HG03097 (cell line): ENCODE measurements around the gene TMEM44.

Experiments used
- ATAC-seq: cut with Tn5 transposase; IDR thresholded peaks from one replicate; pipeline ENCODE4 v1.9.1; 2021; ENCODE audit not compliant: unreplicated experiment, low FRiP score

TMEM44 gene

DNA sequence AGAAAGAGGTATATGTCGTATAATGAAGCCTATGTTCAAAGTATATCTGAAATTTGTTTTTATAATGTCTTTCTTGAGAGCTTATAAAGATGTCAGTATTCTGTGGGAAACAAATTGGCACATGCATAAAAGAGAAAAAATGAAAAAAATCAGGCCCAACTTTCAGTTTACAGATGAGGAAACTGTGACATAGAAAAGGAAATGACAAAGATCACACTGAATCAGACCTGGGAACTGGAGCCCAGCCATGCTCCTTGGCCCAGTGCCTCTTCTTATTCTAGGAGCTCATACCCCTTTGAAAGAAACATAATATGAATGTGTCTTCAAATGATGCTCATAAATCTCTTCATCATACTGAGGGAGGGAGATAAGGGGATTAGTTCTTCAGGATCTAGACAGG, 48.4 kb downstream of the TMEM44 start:
- ATAC-seq = no peak

DNA sequence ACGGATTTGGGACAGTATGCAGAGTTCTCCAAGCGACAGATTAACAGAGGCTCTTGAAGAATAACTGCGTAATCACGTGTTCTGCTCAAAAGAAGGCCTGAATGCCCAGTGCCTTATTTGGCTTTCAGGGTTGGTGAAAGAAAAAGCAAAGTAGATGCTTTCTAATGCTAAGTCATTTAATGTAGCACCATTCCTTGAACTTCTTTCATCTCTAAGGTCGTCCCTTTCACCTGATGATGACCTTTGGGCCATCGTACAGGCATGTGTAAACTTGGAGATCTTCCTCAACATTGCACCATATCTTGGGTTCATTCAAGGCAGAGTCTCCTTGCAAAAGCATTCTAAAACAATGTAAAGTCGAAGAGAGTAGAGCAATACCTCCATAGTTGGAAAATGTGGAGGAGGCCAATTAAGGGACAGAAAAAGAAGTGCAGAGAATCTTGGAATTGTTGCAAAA, 48.9 kb downstream of the TMEM44 start:
- ATAC-seq = no peak

DNA sequence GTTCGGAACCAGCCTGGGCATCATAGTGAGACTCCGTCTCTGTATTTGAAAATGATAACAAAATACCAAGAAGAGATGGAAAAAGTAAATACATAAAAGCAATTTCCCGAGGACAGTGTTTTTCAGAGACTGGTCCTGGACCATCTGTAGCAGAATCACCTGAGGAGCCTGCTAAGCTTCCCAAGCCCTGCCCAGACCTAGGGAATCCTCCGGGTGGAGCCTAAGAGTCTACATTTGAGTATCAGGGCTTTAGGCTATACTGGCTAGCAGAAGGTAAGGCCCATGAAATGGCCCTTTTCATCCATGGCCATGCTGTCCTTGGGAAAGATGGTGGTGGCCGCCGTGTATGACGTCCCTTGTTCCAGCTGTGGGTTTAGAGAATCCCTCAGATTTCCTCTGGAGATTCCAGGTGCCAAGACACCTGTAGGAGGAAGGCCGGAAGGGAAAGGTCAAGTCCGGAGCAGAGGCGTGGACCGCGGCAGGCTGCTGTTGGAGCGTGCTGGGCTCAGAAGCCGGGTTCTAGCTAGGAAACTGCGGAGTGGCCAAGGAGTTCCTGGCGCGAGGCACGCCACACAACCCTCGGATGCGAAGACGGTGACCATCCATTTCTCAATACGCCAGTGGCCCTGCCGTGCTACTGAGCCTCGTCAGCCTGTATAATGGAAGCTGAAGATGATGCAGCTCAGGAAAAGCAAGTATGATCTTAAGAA, 50.9 kb downstream of the TMEM44 start:
- ATAC-seq = no peak

DNA sequence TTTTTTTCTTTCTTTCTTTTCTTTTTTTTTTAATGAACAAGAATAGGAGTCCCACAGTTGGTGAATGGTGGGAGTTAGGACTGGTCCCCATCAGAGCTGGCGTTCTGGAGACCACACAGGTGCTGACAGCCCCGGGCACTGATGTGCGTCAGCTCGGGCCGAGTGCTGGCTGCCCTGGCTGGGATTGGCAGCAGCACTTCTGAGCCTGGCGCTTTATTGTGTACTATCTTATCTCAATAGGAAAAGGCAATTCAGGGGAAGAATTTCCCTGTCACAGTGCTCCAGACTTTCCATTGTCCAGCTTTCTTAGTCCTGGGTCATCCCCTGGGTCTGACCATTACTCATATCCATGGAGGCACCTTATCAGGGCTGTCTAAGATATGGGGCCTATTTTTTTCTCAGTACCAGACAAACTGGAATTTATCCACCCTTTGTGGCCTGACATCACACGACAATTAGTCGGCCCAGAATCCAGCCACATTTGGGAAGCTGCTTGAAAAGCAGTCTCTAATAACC, 54.1 kb downstream of the TMEM44 start:
- ATAC-seq = no peak

DNA sequence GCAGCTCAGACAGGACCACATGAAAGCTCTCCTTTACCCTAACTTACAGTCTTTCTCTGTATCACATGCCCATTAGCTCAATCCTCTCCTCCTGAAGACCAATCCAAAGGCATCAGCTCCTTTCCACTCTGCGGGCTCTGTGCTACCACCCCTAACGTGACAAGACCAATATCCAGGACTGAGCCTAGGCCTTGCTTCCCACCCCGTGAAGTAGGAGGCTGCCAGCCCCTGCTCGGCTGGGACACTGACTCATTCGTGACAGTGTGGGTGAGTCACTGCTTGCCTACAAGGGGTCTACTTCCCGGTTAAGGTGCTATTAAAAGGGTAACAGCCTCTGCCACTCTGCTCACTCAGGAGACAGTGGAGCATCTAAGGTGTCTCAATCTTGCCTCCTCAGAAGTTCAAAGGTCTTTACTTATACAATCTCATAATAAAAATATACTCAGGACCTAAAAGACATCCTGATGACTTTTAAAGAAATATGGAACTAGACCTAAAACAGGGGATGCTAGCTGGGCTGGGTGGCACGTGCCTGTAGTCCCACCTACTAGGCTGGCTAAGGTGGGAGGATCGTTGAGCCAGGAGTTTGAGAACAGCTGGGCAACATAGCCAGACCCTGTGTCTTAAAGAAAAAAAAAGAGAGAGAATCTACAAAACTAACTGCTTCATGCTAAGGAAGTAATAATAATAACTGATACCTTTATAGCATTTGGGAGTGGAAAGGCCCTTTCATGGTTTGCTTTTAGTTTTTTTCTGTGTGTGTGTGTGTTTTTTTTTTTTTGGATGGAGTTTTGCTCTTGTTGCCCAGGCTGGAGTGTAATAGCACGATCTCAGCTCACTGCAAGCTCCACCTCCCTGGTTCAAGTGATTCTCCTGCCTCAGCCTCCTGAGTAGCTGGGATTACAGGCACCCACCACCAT, 55.0 kb downstream of the TMEM44 start:
- ATAC-seq = no peak

DNA sequence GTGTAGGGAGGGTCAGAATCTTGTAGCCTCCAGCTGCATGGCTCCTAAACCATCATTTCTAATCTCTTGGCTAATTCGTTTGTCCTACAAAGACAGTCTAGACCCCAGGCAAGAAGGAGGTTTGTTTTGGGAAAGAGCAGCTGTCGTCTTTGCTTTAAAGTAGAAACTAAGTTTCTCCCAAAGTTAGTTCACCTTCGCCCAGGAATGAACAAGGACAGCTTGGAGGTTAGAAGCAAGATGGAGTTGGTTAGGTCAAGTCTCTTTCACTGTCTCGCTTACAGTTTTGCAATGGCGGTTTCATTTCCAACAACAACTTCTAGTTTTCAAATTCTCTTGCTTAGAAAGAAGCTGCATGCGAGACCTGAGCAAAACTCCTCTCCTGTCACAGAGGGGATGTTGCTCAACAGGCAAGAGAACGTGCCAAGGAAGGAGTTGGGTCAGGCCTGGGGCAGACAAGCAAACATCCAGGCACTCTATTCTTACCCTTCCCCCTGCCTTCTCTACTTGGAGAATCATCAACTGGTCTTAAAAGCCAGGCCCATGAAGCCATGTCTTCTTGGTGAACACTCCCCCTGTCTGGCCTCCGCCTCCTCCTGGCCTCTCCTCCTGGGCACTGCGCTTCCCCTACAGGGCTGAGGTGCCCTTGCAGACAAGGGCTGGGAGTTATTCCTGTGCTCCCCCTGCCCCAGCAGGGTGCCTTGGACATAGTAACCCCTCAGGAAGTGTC, 57.6 kb downstream of the TMEM44 start:
- ATAC-seq = no peak

DNA sequence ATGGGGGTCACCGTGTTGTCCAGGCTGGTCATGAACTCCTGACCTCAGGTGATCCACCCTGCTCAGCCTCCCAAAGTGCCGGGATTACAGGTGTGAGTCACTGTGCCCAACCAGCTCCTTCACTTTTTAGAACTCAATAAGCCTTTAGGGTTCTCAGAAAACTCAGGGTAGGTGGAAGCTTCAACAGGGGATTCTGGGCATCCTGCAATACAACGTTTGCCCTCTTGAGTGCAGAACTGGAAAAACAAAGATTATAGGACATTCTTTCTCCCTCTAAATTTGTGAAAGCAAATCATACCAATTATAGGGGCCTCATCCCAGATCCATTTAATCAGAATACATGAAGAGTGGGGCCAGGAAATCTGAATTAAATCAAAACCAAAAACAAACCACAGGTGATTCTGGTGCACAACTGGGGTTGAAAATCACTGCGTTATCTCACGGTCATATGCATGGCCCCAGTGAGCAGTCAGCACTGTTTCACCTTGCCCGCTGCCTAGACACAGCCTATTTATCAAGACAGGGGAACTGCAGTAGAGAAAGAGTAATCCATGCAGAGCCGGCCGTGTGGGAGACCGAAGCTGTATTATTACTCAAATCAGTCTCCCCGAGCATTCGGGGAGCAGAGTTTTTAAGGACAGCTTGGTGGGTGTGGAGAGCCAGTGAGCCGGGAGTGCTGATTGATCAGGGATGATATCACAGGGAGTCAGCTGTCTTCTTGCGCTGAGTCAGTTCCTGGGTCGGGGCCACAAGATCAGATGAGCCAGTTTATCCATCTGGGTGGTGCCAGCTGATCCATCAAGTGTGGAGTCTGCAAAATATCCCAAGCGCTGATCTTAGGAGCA, 58.4 kb downstream of the TMEM44 start:
- ATAC-seq = no peak

DNA sequence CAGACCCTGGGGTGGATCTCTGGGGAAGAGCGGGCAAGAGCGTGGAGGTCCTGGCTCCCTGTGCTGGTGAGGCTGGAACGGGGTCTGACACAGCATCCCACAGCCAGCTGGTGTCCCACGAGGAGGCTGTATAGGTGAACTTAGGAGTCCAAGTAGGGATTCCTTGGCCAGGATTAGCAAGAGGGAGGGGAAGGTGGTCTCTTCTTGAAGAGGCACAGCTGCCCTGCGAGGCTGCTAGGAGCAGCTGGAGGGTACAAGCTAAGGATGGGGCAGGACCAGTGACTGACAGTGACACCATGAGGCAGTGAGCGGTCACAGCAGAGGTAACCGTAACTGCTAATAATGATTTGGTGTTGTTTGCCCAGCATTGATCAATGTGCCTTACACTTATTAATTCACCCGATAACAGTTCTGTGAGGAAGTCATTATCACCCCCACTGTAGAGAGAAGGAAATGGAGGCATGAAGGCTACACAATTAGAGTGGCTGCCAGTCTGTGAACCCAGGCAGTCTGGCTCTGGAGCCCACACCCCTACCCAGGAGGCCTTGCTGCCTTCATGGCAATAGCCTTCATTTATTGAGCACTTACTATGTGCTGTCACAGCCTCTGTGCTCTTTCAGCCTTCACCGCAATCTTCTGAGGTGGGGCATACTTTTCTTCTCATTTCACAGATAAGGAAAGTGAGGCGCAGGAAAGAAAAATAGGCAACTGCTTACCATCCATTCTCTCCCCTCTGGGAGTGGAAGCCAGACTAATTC, 59.4 kb downstream of the TMEM44 start:
- no peak for ATAC-seq

DNA sequence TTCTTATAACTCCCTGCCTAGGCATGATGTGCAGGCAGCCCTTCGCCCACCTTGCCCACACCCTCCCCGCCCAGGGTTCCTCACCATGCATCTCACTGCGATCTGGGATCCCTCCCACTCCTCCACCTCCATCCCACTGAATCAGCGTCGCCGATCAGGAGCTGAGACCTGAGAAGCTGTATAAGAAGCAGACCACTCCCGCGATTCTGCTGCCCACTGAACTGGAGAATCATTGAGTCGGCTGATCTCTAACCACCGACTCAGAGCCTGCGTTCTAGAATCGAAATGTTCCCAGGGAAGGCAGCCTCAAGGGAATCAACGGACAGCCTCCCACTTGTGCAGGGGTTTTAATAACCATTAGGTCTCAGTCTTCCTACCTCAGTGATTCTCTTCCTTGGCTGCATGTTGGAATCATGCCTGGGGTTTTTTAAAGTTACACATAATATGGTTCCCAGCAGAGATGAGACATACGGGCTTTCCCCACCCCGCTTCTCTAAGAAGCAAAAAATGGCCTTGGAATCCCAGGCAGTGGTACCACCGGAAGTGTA, 60.2 kb downstream of the TMEM44 start:
- no peak for ATAC-seq

DNA sequence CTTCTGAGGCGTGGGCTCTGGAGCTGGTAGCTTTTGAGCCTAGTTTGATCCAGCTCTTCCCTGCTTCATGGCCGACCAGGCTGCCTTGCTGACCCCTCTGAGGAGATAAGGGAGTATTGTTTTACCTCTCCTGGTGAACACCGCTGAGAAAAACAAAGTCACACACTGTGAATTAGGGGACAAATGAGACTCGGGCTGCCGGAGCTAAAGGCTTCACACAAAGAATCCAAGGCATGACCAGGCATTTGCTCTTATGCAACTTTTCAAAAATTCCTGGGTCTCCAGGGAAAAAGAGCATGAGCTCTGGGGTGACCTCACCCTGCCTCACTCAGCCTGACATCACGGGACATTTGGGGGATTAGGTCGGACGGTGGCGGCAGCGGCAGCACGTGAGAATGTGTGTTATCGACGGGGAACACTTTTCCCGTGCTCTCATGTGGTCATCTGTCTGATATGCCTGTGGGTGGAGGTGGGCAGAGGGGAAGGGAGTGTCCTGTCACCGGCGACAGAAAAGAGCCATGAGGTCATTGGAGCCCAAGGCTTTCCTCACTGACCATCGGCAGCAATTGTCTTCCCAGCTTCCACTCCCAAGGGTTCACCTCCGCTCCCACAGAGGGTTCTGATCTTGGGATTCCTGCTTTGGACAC, 61.0 kb downstream of the TMEM44 start:
- no peak for ATAC-seq

DNA sequence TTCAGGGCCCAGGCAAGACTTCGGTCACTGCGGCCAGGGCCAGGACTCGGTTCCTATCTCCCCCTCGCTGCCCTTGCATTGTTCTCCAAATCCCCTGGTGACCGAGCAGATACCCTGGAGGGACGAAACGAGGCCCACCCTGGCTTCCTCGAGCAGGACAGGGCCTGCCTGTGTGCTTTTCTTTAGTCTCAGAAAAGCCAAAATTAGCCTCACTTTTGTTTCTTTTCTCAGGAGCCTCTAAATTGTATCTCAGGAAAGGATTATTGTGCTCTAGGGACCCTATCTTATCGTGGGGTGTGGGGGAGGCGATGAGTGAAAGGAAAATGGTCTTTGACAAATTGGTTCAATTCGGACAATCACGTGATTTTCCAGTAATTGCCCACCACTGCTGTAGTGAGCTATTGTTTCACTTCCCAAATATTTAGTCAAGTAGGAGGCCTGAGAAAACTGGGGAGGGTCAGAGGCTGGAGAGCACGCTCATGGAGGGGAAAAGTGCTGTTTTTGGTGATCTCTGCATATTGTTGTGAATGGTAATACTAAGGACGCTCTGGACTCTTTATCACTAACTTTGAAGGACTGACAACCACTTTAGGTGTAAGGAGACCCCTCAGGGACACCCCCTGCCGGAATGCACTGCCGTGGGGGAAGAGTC, 61.6 kb downstream of the TMEM44 start:
- no peak for ATAC-seq

DNA sequence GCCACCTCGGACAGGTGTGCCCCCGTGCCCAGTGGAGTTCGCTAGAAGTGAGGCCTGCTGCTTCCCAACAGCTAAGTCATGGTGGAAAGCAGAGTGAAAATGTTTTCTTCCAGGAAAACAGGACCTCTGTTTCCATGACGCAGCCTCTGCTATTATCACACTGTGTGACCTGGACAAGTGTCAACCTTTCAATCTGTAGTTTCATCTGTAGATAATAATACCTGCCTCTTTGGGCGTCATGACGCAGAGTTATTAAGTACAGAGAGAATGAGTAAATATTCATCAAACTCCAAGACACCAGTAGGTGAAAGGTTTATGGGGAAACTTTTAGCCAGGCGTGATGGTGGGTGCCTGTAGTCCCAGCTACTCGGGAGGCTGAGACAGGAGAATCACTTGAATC, 62.3 kb downstream of the TMEM44 start:
- no peak for ATAC-seq

DNA sequence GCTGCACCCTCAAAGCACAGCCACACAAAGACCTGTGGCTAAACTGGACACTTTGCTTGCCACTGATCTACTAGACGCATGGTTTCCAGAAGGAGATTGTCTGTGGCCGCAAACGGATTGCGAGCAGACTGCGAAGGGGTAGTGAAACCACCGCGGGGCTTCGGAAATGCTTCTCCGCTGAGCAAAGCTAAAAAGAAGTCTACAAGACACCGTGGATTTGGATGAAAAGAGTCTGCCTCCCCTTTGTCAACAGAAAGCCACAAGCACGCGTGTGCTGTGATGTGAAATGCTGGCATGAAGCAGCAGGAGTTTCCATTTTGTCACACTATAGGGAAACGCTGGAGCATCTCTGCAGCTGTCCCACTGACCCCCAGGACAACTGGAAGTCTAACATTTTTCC, 63.0 kb downstream of the TMEM44 start:
- ATAC-seq = no peak

DNA sequence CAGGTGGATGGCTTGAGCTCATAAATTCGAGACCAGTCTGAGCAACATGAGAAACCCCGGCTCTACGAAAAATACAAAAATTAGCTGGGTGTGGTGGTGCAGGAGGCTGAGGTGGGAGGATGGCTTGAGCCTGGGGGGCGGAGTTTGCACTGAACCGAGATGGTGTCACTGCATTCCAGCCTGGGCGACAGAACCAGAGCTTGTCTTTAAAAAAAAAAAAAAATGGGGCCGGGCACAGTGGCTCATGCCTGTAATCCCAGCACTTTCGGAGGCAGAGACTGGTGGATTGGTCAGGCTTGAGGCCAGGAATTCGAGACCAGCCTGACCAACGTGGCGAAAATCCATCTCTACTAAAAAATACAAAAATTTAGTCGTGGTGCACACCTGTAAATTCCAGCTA, 64.0 kb downstream of the TMEM44 start:
- no peak for ATAC-seq

DNA sequence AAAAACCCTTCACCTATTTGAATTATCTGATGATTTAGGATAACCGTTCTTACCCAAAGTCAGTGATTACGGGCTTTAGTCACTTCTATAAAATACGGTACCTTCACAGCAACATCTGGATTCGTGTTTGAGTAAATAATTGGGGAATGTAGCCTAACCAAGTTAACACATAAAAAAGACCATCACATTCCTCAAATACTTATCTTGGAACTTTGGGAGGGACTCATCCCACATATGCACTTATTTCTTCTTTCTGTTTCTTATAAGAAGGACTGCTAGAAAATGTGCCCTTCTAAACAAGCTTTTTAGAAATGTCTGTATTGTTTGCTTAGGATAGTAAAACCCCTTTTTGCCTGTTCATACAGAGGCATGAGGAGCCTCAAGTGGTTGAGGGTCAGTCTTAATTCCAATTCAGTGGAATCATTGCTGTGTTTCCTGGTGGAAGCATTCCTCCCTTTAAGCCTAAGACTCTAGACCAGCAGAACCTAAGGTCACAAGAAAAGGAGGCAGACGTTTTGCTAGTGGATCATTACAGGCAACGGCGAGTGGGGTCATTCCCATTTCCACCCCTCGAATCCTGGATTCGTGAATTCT, 67.5 kb downstream of the TMEM44 start:
- no peak for ATAC-seq

DNA sequence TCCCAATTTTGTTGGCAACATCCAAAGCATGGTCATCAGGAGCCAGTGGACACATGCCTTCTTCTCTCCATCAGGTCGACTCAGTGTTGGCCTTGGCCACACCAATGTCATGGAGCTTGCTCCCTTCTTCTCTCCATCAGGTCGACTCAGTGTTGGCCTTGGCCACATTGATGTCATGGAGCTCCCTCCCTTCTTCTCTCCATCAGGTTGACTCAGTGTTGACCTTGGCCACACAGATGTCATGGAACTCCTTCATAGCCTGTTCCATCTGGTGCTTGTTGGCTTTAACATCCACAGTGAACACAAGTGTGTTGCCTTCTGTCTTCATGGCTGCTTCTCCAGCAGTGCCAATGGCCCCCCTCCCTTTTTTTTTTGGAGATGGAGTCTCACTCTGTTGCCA, 70.2 kb downstream of the TMEM44 start:
- no peak for ATAC-seq

DNA sequence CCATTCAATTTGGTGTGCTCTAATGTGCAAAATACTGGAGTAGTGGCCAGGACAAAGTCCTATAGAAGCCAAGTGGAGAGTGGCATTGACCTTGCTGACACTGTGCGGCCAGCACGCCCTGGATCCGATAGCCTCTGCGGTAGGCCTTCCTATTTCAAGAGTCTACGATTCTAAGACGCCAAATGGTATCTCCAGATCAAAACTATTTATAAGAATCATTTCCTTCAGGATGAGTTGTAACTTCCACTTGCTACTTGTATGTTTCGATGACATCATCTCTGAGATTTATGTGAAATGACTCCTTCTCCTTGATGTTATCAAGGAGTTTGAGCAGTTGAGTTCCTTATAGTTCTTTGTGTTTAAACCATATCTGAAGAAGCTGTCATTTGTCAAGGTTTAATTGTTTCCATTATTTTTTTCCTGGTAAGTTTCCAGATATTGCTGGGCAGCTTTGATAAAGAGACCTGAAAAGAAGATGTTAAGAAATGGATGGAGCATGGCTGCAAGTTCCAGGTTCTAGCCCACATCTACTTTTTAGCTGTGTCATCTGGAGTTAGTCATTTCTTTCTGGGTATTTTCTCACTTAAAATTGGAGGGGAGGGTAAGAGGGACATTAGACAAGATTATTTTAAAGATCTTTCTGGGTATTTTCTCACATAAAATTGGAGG, 71.8 kb downstream of the TMEM44 start:
- no peak for ATAC-seq
